Measurements from ENCODE around the gene MPHOSPH6.

MPHOSPH6 gene

GRCh38 chr16:82176204-82176603 lies 6.2 kb upstream of the MPHOSPH6 start:
- Histone ChIP-seq H3K27ac (ENCODE audit: low read depth, low read length) (no peak overlapping the region), H4K12ac (ENCODE audit: low read depth, low read length) (no peak overlapping the region), H3K18ac (ENCODE audit: low read length) (no peak overlapping the region), H3K79me1 (ENCODE audit: low read length) (no peaks in the 10 kb centered on the region), H3K9me3 (ENCODE audit: insufficient read depth, low read depth, low read length) (no peaks in the 10 kb centered on the region), H3K27me3 (ENCODE audit: insufficient read depth, low read length) (peaks cover 4% of the 10 kb centered on the region), H3K4me2 (ENCODE audit: low read length) (no peak overlapping the region), H4K91ac (ENCODE audit: low read depth, low read length) (no peak overlapping the region), H3K4ac (ENCODE audit: low read depth, low read length) (no peak overlapping the region), H2AK5ac (ENCODE audit: low read length) (no peak overlapping the region), H2AFZ (ENCODE audit: insufficient read depth, low read length, poor library complexity) (no peak overlapping the region), H3K36me3 (ENCODE audit: control insufficient read depth in 1 of 2, insufficient read depth in 2 of 2, low read length in 2 of 2) (no peaks in the 10 kb centered on the region), H3K79me2 (ENCODE audit: control insufficient read depth, insufficient read depth, low read length, poor library complexity) (no peaks in the 10 kb centered on the region), H3K4me3 (ENCODE audit: low read depth, low read length) (no peak overlapping the region), H3K14ac (ENCODE audit: low read length) (no peak overlapping the region), H2BK120ac (ENCODE audit: insufficient read depth, low read length, poor library complexity) (no peak overlapping the region), H4K8ac (ENCODE audit: low read depth, low read length) (no peak overlapping the region), H3K9ac (ENCODE audit: low read length) (no peak overlapping the region), H2BK12ac (ENCODE audit: low read length) (no peak overlapping the region), H3K23ac (ENCODE audit: low read length) (no peak overlapping the region), H3K4me1 (ENCODE audit: control insufficient read depth in 1 of 2, insufficient read depth in 2 of 2, low read length in 2 of 2) (no peaks in the 10 kb centered on the region), H2BK5ac (ENCODE audit: low read depth, low read length, poor library complexity) (no peak overlapping the region)
- DNase-seq, result no peak
- WGBS (ENCODE audit: extremely low coverage, insufficient coverage, insufficient read length), result no CpG with 5 or more reads among the region's 3 CpGs

GRCh38 chr16:82175627-82176026 lies 5.6 kb upstream of the MPHOSPH6 start:
- no peaks in the 10 kb centered on the region for H3K79me2 ChIP-seq (ENCODE audit: control insufficient read depth, insufficient read depth, low read length, poor library complexity)
- H4K91ac ChIP-seq (ENCODE audit: low read depth, low read length), result no peak overlapping the region
- H3K18ac ChIP-seq (ENCODE audit: low read length), result no peak overlapping the region
- H3K79me1 ChIP-seq (ENCODE audit: low read length), result no peaks in the 10 kb centered on the region
- no peaks in the 10 kb centered on the region for H3K36me3 ChIP-seq (ENCODE audit: control insufficient read depth in 1 of 2, insufficient read depth in 2 of 2, low read length in 2 of 2)
- no peak overlapping the region for H2AK5ac ChIP-seq (ENCODE audit: low read length)
- no CpG with 5 or more reads among the region's 4 CpGs for WGBS (ENCODE audit: extremely low coverage, insufficient coverage, insufficient read length)
- no peaks in the 10 kb centered on the region for H3K9me3 ChIP-seq (ENCODE audit: insufficient read depth, low read depth, low read length)
- peaks cover 7% of the 10 kb centered on the region for H3K27me3 ChIP-seq (ENCODE audit: insufficient read depth, low read length)
- no peak overlapping the region for H2BK5ac ChIP-seq (ENCODE audit: low read depth, low read length, poor library complexity)
- H2BK12ac ChIP-seq (ENCODE audit: low read length), result no peak overlapping the region
- H2AFZ ChIP-seq (ENCODE audit: insufficient read depth, low read length, poor library complexity), result no peak overlapping the region
- peaks cover 0 to under 1% of the 10 kb centered on the region in 2 experiments for H3K4me1 ChIP-seq (ENCODE audit: control insufficient read depth in 1 of 2, insufficient read depth in 2 of 2, low read length in 2 of 2)
- no peak overlapping the region for H4K8ac ChIP-seq (ENCODE audit: low read depth, low read length)
- H2BK120ac ChIP-seq (ENCODE audit: insufficient read depth, low read length, poor library complexity), result no peak overlapping the region
- no peak overlapping the region for H4K12ac ChIP-seq (ENCODE audit: low read depth, low read length)
- H3K4ac ChIP-seq (ENCODE audit: low read depth, low read length), result no peak overlapping the region
- no peak overlapping the region for H3K27ac ChIP-seq (ENCODE audit: low read depth, low read length)
- H3K4me3 ChIP-seq (ENCODE audit: low read depth, low read length), result no peak overlapping the region
- no peak overlapping the region for H3K4me2 ChIP-seq (ENCODE audit: low read length)
- no peak overlapping the region for H3K14ac ChIP-seq (ENCODE audit: low read length)
- no peak for DNase-seq
- no peak overlapping the region for H3K9ac ChIP-seq (ENCODE audit: low read length)
- H3K23ac ChIP-seq (ENCODE audit: low read length), result no peak overlapping the region

GRCh38 chr16:82167670-82168069 lies 2.4 kb downstream of the MPHOSPH6 start:
- H3K79me2 ChIP-seq (ENCODE audit: control insufficient read depth, insufficient read depth, low read length, poor library complexity), result peaks cover 5% of the 10 kb centered on the region
- no peak overlapping the region for H3K27ac ChIP-seq (ENCODE audit: low read depth, low read length)
- no peak overlapping the region for H2BK5ac ChIP-seq (ENCODE audit: low read depth, low read length, poor library complexity)
- no peak overlapping the region for H4K91ac ChIP-seq (ENCODE audit: low read depth, low read length)
- no peak overlapping the region for H4K12ac ChIP-seq (ENCODE audit: low read depth, low read length)
- no peak overlapping the region for H4K8ac ChIP-seq (ENCODE audit: low read depth, low read length)
- H3K4me3 ChIP-seq (ENCODE audit: low read depth, low read length), result no peak overlapping the region
- no peak overlapping the region for H3K4me2 ChIP-seq (ENCODE audit: low read length)
- no peak overlapping the region for H3K4ac ChIP-seq (ENCODE audit: low read depth, low read length)
- H3K18ac ChIP-seq (ENCODE audit: low read length), result no peak overlapping the region
- H3K36me3 ChIP-seq (ENCODE audit: control insufficient read depth in 1 of 2, insufficient read depth in 2 of 2, low read length in 2 of 2), result peaks cover 0 to 11% of the 10 kb centered on the region in 2 experiments
- no peak overlapping the region for H2BK120ac ChIP-seq (ENCODE audit: insufficient read depth, low read length, poor library complexity)
- no peak overlapping the region for H3K14ac ChIP-seq (ENCODE audit: low read length)
- H3K79me1 ChIP-seq (ENCODE audit: low read length), result peaks cover 7% of the 10 kb centered on the region
- no CpG with 5 or more reads among the region's 5 CpGs for WGBS (ENCODE audit: extremely low coverage, insufficient coverage, insufficient read length)
- no peak overlapping the region for H3K9ac ChIP-seq (ENCODE audit: low read length)
- no peak for DNase-seq
- H3K4me1 ChIP-seq (ENCODE audit: control insufficient read depth in 1 of 2, insufficient read depth in 2 of 2, low read length in 2 of 2), result peaks cover 2 to 3% of the 10 kb centered on the region in 2 experiments
- peaks cover 7% of the 10 kb centered on the region for H3K27me3 ChIP-seq (ENCODE audit: insufficient read depth, low read length)
- H3K23ac ChIP-seq (ENCODE audit: low read length), result no peak overlapping the region
- no peak overlapping the region for H2AK5ac ChIP-seq (ENCODE audit: low read length)
- H2AFZ ChIP-seq (ENCODE audit: insufficient read depth, low read length, poor library complexity), result no peak overlapping the region
- H2BK12ac ChIP-seq (ENCODE audit: low read length), result no peak overlapping the region
- no peaks in the 10 kb centered on the region for H3K9me3 ChIP-seq (ENCODE audit: insufficient read depth, low read depth, low read length)

- Histone ChIP-seq H3K9ac (ENCODE audit: low read length) (no peak overlapping the region), H3K4me3 (ENCODE audit: low read depth, low read length) (no peak overlapping the region), H2AFZ (ENCODE audit: insufficient read depth, low read length, poor library complexity) (no peak overlapping the region), H3K27me3 (ENCODE audit: insufficient read depth, low read length) (no peaks in the 10 kb centered on the region), H3K79me2 (ENCODE audit: control insufficient read depth, insufficient read depth, low read length, poor library complexity) (no peaks in the 10 kb centered on the region), H2BK12ac (ENCODE audit: low read length) (no peak overlapping the region), H4K91ac (ENCODE audit: low read depth, low read length) (no peak overlapping the region), H3K9me3 (ENCODE audit: insufficient read depth, low read depth, low read length) (no peaks in the 10 kb centered on the region), H3K27ac (ENCODE audit: low read depth, low read length) (no peak overlapping the region), H3K14ac (ENCODE audit: low read length) (no peak overlapping the region), H3K4me1 (ENCODE audit: control insufficient read depth in 1 of 2, insufficient read depth in 2 of 2, low read length in 2 of 2) (no peaks in the 10 kb centered on the region), H2AK5ac (ENCODE audit: low read length) (no peak overlapping the region), H3K4ac (ENCODE audit: low read depth, low read length) (no peak overlapping the region), H3K4me2 (ENCODE audit: low read length) (no peak overlapping the region), H2BK5ac (ENCODE audit: low read depth, low read length, poor library complexity) (no peak overlapping the region), H3K18ac (ENCODE audit: low read length) (no peak overlapping the region), H3K79me1 (ENCODE audit: low read length) (no peaks in the 10 kb centered on the region), H4K12ac (ENCODE audit: low read depth, low read length) (no peak overlapping the region), H3K36me3 (ENCODE audit: control insufficient read depth in 1 of 2, insufficient read depth in 2 of 2, low read length in 2 of 2) (peaks cover 6 to 24% of the 10 kb centered on the region in 2 experiments), H3K23ac (ENCODE audit: low read length) (peak overlapping the region; percentile 40), H2BK120ac (ENCODE audit: insufficient read depth, low read length, poor library complexity) (no peak overlapping the region), H4K8ac (ENCODE audit: low read depth, low read length) (no peak overlapping the region)
- DNase-seq, result peak in 1 of 2 donors; percentile 34
- WGBS (ENCODE audit: extremely low coverage, insufficient coverage, insufficient read length), result no CpG with 5 or more reads among the region's 6 CpGs
Observed at GRCh38 chr16:82160226-82160625, 9.8 kb downstream of the MPHOSPH6 start.

Measured in trophoblast cell (in vitro differentiated cells and primary cell).